Endothelial cell of hepatic sinusoid (primary cell): ENCODE measurements around the gene SIX5.

Experiments used
- in situ Hi-C: cut with HindIII; loops from 2 replicates; pipeline ENCODE4 v1.10.0; 2017; ENCODE audit warnings: low sequenced_read_pairs

SIX5 gene

GRCh38 chr19:45793178-45793564 is 24.1 kb upstream of the SIX5 start:
- in situ Hi-C loops: no loop called here

- in situ Hi-C loops: no loop called here
These were observed 23.6 kb upstream of the SIX5 start, which contains the start of gene DMWD for GRCh38 chr19:45792470-45793177. Gene DMWD (minus strand): TSS chr19:45792845. CDS start chr19:45792756, 89 bp downstream.

GRCh38 chr19:45791744-45792469 is 22.9 kb upstream of the SIX5 start:
- in situ Hi-C loops: no loop called here

GRCh38 chr19:45790942-45791341 is 21.9 kb upstream of the SIX5 start:
- in situ Hi-C loops: no loop called here

GRCh38 chr19:45789035-45789786 is 20.2 kb upstream of the SIX5 start:
- in situ Hi-C loops: no loop called here

- in situ Hi-C loops: no loop called here
These were observed 17.5 kb upstream of the SIX5 start for GRCh38 chr19:45786533-45786894.

- in situ Hi-C loops: no loop called here
These were observed 16.9 kb upstream of the SIX5 start for GRCh38 chr19:45785781-45786532.

- in situ Hi-C loops: no loop called here
These were observed 16.0 kb upstream of the SIX5 start for GRCh38 chr19:45785097-45785496.

GRCh38 chr19:45784096-45784495 is 15.0 kb upstream of the SIX5 start:
- in situ Hi-C loops: no loop called here

GRCh38 chr19:45782820-45783785 is 14.1 kb upstream of the SIX5 start:
- in situ Hi-C loops: no loop called here

- in situ Hi-C loops: no loop called here
These were observed 13.2 kb upstream of the SIX5 start, which contains the start of gene DMPK for GRCh38 chr19:45782162-45782691. Gene DMPK (minus strand): TSS chr19:45782490. CDS start chr19:45782352, 138 bp downstream.

- in situ Hi-C loops: no loop called here
These were observed 12.4 kb upstream of the SIX5 start for GRCh38 chr19:45781214-45782161.

GRCh38 chr19:45780448-45781213 is 11.6 kb upstream of the SIX5 start:
- in situ Hi-C loops: no loop called here

- in situ Hi-C loops: no loop called here
These were observed 11.0 kb upstream of the SIX5 start for GRCh38 chr19:45780146-45780447.

- in situ Hi-C loops: no loop called here
These were observed 10.4 kb upstream of the SIX5 start for GRCh38 chr19:45779231-45780145.

- in situ Hi-C loops: no loop called here
These were observed 9.1 kb upstream of the SIX5 start for GRCh38 chr19:45778010-45778661.
